Activated T-cell treated with anti-CD3 and anti-CD28 coated beads for 1 hour (primary cell): ENCODE data around the gene ENO4.

Experiments
- DNase-seq: peaks from one replicate; pipeline ENCODE4 v3.0.0-alpha.2; 2020; ENCODE audit warnings: low read depth

Gene ENO4

GRCh38 chr10:116917481-116917880, 68.2 kb downstream of the ENO4 start:
- no peak for DNase-seq

GRCh38 chr10:116918583-116918982, 69.3 kb downstream of the ENO4 start:
- DNase-seq = no peak

- no peak for DNase-seq
Observed at GRCh38 chr10:116919164-116919563, 69.9 kb downstream of the ENO4 start.

- no peak for DNase-seq
Observed at GRCh38 chr10:116919706-116920105, 70.4 kb downstream of the ENO4 start.

GRCh38 chr10:116925056-116925455, 75.8 kb downstream of the ENO4 start:
- DNase-seq = no peak

- DNase-seq = no peak
Observed at GRCh38 chr10:116926426-116926825, 77.1 kb downstream of the ENO4 start.

- no peak for DNase-seq
Observed at GRCh38 chr10:116931806-116932205, 82.5 kb downstream of the ENO4 start.
